K562 (cell line): ENCODE results near the gene EIF2AK3. TPM values are rescaled to one million over a fixed set of nuclear protein-coding genes. Genes with fewer than 3 reads are reported as not detected.

ENCODE experiments used
- BCOR ChIP-seq: fragments of 450-650 bp; IDR thresholded peaks from 2 replicates; pipeline ENCODE4 v1.6.1; 2016
- CHD7 ChIP-seq: fragments of 200-600 bp; sonication (generic); IDR thresholded peaks from one replicate; pipeline ENCODE4 v1.6.1; 2012; ENCODE audit warnings: mild to moderate bottlenecking, low read depth, low read length, inconsistent platforms
- CREB1 ChIP-seq, 2 experiments: sonication (generic) in 1 of 2; formaldehyde crosslinking in 1 of 2; IDR thresholded peaks; 2 replicates each; pipeline versions ENCODE4 v1.6.1 to v1.8.0; 2012 to 2022; ENCODE audit warnings: inconsistent platforms in 1 of 2, mild to moderate bottlenecking in 1 of 2, missing genetic modification reagents in 1 of 2, moderate library complexity in 1 of 2
- ELK1 ChIP-seq: sonication (generic); formaldehyde crosslinking; IDR thresholded peaks from 2 replicates; pipeline ENCODE4 v1.8.1; 2022; ENCODE audit warnings: missing genetic modification reagents
- HMG20A ChIP-seq: fragments of 450-650 bp; formaldehyde crosslinking; conservative IDR thresholded peaks from 2 replicates; pipeline ENCODE4 v1.4.0; 2020; ENCODE audit warnings: mild to moderate bottlenecking, mixed read lengths
- HNRNPLL ChIP-seq: fragments of 200-400 bp; formaldehyde crosslinking; IDR thresholded peaks from 2 replicates; pipeline ENCODE4 v1.6.1; 2017; ENCODE audit warnings: low read length, low read depth, mild to moderate bottlenecking; ENCODE audit not compliant: poor library complexity, severe bottlenecking
- MCM5 ChIP-seq: fragments of 450-650 bp; IDR thresholded peaks from 2 replicates; pipeline ENCODE4 v1.6.1; 2016; ENCODE audit warnings: low read depth
- NR2C2 ChIP-seq, 2 experiments: fragments of 200-800 bp in 1 of 2; sonication (Bioruptor generic) in 1 of 2; sonication (generic) in 1 of 2; formaldehyde crosslinking in 1 of 2; IDR thresholded peaks; 2 replicates each; pipeline versions ENCODE4 v1.6.1 to v1.8.0; 2016 to 2022; ENCODE audit warnings: mild to moderate bottlenecking in 1 of 2, missing compliant biosample characterization in 1 of 2, missing genetic modification characterization in 1 of 2, missing genetic modification reagents in 1 of 2
- PHTF2 ChIP-seq: fragments of 250-450 bp; sonication (Bioruptor Pico); IDR thresholded peaks from 2 replicates; pipeline ENCODE4 v1.5.0; 2021; ENCODE audit warnings: mild to moderate bottlenecking
- SP1 ChIP-seq: sonication (generic); formaldehyde crosslinking; IDR thresholded peaks from 2 replicates; pipeline ENCODE4 v1.8.1; 2022; ENCODE audit warnings: mild to moderate bottlenecking, missing genetic modification reagents
- TCF7 ChIP-seq: sonication (generic); IDR thresholded peaks from 2 replicates; pipeline ENCODE4 v1.6.1; 2016; ENCODE audit warnings: antibody characterized with exemption, borderline replicate concordance
- TRIM24 ChIP-seq, 2 experiments: fragments of 450-650 bp; IDR thresholded peaks; 2 replicates each; pipeline ENCODE4 v1.6.1; 2016
- ZBTB5 ChIP-seq: fragments of 450-650 bp; IDR thresholded peaks from 2 replicates; pipeline ENCODE4 v1.6.1; 2017; ENCODE audit warnings: antibody characterized with exemption
- polyA plus RNA-seq, 8 experiments: library from polyadenylated mRNA; depleted of rRNA in 4 of 8; stranded (reverse) in 5 of 8; unstranded in 3 of 8; fragments of >200 nt; fragmentation: Nextera tagmentation in 2 of 8; fragmentation: Illumina TruSeq in 1 of 8; extraction: Ambion mirVana in 2 of 8; extraction: Trizol in 1 of 8; gene quantifications; 2 replicates each; pipeline versions ENCODE4 v1.2.1 to v1.2.3, GENCODE V29; 2011 to 2014; ENCODE audit warnings: inconsistent platforms in 1 of 8, missing spikeins in 1 of 8
- total RNA-seq, 7 experiments: library from RNA; depleted of rRNA in 6 of 7; stranded (reverse); fragments of >200 nt in 6 of 7; fragmentation: Illumina TruSeq in 2 of 7; extraction: Trizol in 2 of 7; gene quantifications; 2 replicates each; pipeline versions ENCODE4 v1.2.1 to v1.2.3, GENCODE V29; 2011 to 2021; ENCODE audit warnings: low replicate concordance in 1 of 7

Gene EIF2AK3
- total and polyA plus RNA-seq, 9 of the 15 experiments (the other 6 are each of a cell fraction or from before 2014, with no cell fraction given), result 1.7 to 11.6 (median 7.4) TPM

- TF ChIP-seq ELK1 (CRISPR knock-in tag) (no peak), SP1 (CRISPR knock-in tag) (peak; percentile 66; the same call in 1 of the 2 replicates), BCOR (no peak), NR2C2 (CRISPR knock-in tag; IDR thresholded peaks at IDR 0.05) (peak; percentile 28; the same call in 1 of the 2 replicates), NR2C2 (tag; IDR thresholded peaks at IDR 0.05) (no peak), MCM5 (no peak), CHD7 (no peak), CREB1 (IDR thresholded peaks at IDR 0.05) (peak; percentile 79), CREB1 (CRISPR knock-in tag; IDR thresholded peaks at IDR 0.05) (peak; percentile 80), PHTF2 (CRISPR knock-in tag) (no peak), HNRNPLL (peak; percentile 72), HMG20A (no peak), TRIM24 (IDR thresholded peaks at IDR 0.05) (no peak), TCF7 (no peak), ZBTB5 (no peak)
Observed at GRCh38 chr2:88627055-88627855, at the start of gene EIF2AK3 (continued).
